ENCODE results near the gene KLRG1. TPM values are rescaled to one million over a fixed set of nuclear protein-coding genes. Genes with fewer than 3 reads are reported as not detected.

The KLRG1 gene
- total RNA-seq, 1 experiment from 2014 or later, result 5.8 TPM

Other genes with a start within 250 kb of the KLRG1 start
- 0.32 TPM in 2 replicates for gene A2ML1, start 166.9 kb upstream of the KLRG1 start, total RNA-seq (2014; rRNA removed; shearing (Covaris generic))
- gene PHC1, start 75.0 kb upstream of the KLRG1 start, total RNA-seq (2014; rRNA removed; shearing (Covaris generic)), result 25.1 and 31.1 TPM in 2 replicates
- gene M6PR, start 39.9 kb upstream of the KLRG1 start, total RNA-seq (2014; rRNA removed; shearing (Covaris generic)), result 563 and 575 TPM in 2 replicates
- 316 TPM in 2 replicates for gene A2M, start 126.4 kb downstream of the KLRG1 start, total RNA-seq (2014; rRNA removed; shearing (Covaris generic))
- 0.59 TPM in 1 of 2 replicates, not detected in the other for gene PZP, start 218.8 kb downstream of the KLRG1 start, total RNA-seq (2014; rRNA removed; shearing (Covaris generic))